Astrocyte (in vitro differentiated cells and primary cell): ENCODE measurements around the gene CORIN.

ENCODE experiments used
- CTCF ChIP-seq: IDR thresholded peaks from 2 replicates; pipeline ENCODE4 v1.5.1; 2011; ENCODE audit warnings: low read depth, mild to moderate bottlenecking, inconsistent platforms, low read length, moderate library complexity; ENCODE audit not compliant: insufficient read depth
- EZH2 ChIP-seq: IDR thresholded peaks from 2 replicates; pipeline ENCODE4 v1.6.1; 2012; ENCODE audit warnings: mild to moderate bottlenecking, low read length, inconsistent platforms; ENCODE audit not compliant: insufficient read depth

GRCh38 chr4:47570816-47571215 is 267.1 kb downstream of the CORIN start:
- TF ChIP-seq CTCF (no peak), EZH2 (no peak)
